EL (cell line): Measurements from ENCODE around the gene GDF10.

Experiments
- DNase-seq: peaks from one replicate; pipeline ENCODE4 v3.0.0-alpha.2; 2016

GDF10 gene

DNA sequence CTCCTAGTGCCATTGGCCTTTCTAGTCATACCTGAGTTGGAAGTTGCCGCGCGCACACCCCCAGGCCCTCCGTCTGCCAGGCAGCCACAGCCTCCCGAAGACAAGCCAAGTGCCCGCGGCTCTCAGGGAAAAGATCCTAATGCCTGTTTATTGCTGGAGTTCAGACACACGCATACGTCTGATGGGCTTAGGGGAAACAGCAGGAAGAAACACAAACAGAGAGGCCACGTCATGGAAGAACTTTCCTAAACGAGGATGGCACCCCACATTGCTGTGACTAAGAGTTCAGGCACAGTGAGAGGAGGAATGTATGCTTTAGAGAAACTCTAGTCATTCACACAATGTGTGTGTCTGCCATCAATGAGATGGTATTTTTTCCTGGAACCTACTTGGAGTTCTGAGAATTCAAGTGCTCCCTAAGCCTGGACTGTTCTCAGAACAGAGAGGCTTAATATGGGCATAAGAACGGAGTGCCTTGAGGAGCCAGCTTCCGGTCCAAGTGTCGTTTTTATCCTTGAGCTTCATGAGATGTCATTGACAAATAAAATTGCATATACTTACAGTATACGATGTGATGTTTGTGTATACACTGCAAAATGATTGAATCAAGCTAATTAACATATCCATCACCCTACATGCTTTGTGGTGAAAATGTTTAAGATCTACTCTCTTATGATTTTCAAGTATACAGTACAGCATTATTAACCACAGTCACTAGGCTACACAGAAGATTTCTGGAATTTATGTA is 36.6 kb downstream of the GDF10 start:
- peak; percentile 56 for DNase-seq

DNA sequence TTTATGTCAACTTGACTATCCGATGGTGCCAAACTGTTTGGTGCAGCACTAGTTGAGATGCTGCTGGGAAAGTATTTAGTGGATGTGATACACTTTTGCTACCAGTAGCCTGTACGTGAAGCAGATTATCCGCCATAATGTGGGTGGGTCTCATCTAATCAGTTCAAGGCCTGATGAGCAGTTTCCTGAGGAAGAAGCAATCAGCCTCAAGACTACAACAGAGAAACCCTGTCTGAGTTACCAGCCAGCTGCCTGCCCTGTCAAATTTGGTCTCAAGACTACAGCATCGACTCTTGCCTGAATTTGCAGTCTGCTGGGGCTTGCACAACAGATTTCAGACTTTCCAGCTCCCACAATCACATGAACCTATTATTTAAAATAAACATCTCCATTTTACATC is 37.3 kb downstream of the GDF10 start:
- DNase-seq, result no peak

DNA sequence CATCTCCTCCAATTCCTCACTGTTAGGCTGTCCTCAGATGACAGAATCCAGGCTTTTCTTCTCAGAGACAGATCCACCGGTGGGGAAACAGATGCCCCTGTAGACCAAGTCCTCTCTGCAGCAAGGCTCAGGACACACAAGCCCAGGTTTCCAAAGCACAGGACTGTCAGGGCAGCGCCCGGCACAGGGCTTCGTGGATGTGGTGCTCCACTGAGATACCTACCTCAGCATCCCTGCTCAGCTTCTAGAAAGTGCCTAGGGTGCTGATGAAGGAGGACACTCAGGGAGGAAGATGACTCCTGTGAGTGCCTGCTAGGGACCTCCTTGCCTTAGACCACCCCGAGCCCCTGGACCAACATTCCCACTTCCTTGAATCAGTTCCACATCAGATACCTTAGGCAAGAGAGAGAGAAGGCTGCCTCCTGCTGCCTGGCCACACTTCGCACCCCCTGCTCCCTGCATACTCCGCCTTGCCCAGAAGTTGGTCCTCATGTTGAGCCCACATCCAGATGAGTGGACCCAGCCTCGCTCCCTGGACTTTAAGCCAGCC is 39.3 kb downstream of the GDF10 start:
- no peak for DNase-seq

- DNase-seq, result no peak
These were observed 40.0 kb downstream of the GDF10 start for GRCh38 chr10:47339759-47340607.

GRCh38 chr10:47340608-47341170 is 40.7 kb downstream of the GDF10 start:
- peak; percentile 60 for DNase-seq

- DNase-seq, result no peak
These were observed 45.2 kb downstream of the GDF10 start for GRCh38 chr10:47344996-47345870.

- no peak for DNase-seq
These were observed 46.7 kb downstream of the GDF10 start for GRCh38 chr10:47346581-47347302.

DNA sequence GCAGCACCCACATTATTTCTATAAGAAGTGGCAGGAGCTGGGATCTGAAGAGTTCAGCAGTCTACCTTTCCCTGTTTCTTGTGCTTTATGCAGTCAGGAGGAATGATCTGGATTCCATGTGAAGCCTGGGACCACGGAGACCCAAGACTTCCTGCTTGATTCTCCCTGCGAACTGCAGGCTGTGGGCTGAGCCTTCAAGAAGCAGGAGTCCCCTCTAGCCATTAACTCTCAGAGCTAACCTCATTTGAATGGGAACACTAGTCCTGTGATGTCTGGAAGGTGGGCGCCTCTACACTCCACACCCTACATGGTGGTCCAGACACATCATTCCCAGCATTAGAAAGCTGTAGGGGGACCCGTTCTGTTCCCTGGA is 47.3 kb downstream of the GDF10 start:
- no peak for DNase-seq

DNA sequence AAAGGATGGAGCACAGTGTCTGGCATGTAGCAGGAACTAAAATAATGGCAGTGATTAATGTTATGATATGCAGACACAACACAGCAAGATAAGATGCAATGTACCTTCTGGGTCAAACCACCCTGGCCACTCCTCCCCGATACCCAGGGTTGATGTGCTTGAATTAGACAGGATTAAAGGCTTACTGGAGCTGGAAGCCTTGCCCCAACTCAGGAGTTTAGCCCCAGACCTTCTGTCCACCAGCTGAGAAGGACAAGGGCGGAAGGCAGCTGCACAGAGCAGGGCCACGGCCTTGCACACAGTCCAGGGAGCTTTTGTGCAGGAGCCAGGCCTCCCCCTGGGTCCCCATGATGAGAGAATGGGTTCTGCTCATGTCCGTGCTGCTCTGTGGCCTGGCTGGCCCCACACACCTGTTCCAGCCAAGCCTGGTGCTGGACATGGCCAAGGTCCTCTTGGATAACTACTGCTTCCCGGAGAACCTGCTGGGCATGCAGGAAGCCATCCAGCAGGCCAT is 48.2 kb downstream of the GDF10 start, which contains the start of gene RBP3:
Gene RBP3, plus strand, starts transcription at position 226 of the 514 bp plus-strand sequence. Its CDS starts 122 bp downstream, at position 348.
- DNase-seq, result no peak

DNA sequence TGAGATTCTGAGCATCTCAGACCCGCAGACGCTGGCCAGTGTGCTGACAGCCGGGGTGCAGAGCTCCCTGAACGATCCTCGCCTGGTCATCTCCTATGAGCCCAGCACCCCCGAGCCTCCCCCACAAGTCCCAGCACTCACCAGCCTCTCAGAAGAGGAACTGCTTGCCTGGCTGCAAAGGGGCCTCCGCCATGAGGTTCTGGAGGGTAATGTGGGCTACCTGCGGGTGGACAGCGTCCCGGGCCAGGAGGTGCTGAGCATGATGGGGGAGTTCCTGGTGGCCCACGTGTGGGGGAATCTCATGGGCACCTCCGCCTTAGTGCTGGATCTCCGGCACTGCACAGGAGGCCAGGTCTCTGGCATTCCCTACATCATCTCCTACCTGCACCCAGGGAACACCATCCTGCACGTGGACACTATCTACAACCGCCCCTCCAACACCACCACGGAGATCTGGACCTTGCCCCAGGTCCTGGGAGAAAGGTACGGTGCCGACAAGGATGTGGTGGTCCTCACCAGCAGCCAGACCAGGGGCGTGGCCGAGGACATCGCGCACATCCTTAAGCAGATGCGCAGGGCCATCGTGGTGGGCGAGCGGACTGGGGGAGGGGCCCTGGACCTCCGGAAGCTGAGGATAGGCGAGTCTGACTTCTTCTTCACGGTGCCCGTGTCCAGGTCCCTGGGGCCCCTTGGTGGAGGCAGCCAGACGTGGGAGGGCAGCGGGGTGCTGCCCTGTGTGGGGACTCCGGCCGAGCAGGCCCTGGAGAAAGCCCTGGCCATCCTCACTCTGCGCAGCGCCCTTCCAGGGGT is 48.9 kb downstream of the GDF10 start:
- DNase-seq, result no peak

GRCh38 chr10:47349516-47349915 is 49.5 kb downstream of the GDF10 start:
- no peak for DNase-seq

DNA sequence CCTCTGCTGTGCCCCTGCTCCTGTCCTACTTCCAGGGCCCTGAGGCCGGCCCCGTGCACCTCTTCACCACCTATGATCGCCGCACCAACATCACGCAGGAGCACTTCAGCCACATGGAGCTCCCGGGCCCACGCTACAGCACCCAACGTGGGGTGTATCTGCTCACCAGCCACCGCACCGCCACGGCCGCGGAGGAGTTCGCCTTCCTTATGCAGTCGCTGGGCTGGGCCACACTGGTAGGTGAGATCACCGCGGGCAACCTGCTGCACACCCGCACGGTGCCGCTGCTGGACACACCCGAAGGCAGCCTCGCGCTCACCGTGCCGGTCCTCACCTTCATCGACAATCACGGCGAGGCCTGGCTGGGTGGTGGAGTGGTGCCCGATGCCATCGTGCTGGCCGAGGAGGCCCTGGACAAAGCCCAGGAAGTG is 50.0 kb downstream of the GDF10 start:
- DNase-seq, result no peak

DNA sequence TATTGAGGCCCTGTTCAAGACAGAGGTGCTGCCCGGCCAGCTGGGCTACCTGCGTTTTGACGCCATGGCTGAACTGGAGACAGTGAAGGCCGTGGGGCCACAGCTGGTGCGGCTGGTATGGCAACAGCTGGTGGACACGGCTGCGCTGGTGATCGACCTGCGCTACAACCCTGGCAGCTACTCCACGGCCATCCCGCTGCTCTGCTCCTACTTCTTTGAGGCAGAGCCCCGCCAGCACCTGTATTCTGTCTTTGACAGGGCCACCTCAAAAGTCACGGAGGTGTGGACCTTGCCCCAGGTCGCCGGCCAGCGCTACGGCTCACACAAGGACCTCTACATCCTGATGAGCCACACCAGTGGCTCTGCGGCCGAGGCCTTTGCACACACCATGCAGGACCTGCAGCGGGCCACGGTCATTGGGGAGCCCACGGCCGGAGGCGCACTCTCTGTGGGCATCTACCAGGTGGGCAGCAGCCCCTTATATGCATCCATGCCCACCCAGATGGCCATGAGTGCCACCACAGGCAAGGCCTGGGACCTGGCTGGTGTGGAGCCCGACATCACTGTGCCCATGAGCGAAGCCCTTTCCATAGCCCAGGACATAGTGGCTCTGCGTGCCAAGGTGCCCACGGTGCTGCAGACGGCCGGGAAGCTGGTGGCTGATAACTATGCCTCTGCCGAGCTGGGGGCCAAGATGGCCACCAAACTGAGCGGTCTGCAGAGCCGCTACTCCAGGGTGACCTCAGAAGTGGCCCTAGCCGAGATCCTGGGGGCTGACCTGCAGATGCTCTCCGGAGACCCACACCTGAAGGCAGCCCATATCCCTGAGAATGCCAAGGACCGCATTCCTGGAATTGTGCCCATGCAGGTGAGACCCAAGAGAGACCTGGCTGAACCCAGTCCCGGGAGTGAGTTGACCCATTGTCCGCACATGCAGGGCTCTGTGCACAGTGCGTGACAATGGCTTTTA is 51.0 kb downstream of the GDF10 start:
- DNase-seq, result no peak

- DNase-seq, result no peak
These were observed 52.2 kb downstream of the GDF10 start for GRCh38 chr10:47351899-47352815.

DNA sequence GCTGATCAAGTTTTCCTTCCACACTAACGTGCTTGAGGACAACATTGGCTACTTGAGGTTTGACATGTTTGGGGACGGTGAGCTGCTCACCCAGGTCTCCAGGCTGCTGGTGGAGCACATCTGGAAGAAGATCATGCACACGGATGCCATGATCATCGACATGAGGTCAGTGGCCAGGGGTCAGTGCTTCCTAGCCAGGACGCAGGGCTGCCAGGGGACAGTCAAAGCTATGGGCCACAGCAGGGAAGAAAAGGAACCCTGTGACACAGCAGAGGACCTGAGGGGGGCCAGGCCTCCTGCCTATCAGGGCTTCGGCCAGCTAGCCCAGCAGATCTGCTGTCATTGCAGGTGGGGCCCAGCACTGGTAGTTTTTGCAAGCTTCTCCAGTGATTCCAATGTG is 53.4 kb downstream of the GDF10 start:
- DNase-seq, result no peak

- DNase-seq, result peak; percentile 11
These were observed 54.2 kb downstream of the GDF10 start for GRCh38 chr10:47354165-47354564.

DNA sequence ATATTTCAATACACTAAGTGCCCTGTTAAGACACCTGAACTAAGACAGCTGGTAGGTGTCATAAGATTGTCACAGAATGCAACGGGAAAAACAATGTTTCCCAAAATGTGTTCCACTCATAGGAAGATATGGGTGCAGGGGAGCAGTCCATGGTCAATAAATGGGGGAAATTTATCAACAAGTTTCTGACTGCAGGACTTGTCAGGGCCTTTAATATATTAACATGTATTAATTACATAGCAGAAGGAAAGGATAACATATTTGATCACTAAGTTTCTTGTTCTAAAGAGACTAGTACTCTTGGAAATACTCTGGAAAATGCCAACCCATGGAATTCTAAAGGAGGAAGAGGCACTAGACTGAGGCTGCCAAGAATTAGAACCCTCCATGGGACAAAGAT is 54.9 kb downstream of the GDF10 start:
- DNase-seq, result no peak

GRCh38 chr10:47356708-47357107 is 56.7 kb downstream of the GDF10 start:
- no peak for DNase-seq
